ENCODE measurements around the gene TKTL1.
"Not testable (repeated sequence)": the region's sequence is repeated elsewhere in the genome, so short reads cannot be mapped to it uniquely, and the experiment has no call there.

DNA sequence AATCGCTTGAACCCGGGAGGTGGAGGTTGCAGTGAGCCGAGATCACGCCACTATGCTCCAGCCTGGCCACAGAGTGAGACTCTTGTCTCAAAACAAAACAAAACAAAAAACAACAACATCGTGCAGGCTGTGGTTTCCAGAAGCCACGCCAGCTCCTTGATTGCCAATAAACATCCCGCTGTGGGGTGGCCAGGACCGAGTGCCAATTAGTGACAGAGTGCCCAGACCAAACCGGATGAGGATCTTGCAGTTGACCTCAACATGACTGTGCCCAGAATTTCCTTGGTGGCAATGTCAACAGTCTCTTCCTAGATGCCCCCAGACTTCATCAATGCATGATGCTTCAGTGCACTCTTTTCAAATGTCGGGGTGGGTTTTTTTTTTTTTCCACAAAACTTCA, 36.9 kb upstream of the TKTL1 start:
- not testable (repeated sequence) for TF ChIP-seq CTCF, POLR2A (IDR thresholded peaks at IDR 0.05)
